ENCODE results near the gene WNT5A.

- TF ChIP-seq, protein P1, sequence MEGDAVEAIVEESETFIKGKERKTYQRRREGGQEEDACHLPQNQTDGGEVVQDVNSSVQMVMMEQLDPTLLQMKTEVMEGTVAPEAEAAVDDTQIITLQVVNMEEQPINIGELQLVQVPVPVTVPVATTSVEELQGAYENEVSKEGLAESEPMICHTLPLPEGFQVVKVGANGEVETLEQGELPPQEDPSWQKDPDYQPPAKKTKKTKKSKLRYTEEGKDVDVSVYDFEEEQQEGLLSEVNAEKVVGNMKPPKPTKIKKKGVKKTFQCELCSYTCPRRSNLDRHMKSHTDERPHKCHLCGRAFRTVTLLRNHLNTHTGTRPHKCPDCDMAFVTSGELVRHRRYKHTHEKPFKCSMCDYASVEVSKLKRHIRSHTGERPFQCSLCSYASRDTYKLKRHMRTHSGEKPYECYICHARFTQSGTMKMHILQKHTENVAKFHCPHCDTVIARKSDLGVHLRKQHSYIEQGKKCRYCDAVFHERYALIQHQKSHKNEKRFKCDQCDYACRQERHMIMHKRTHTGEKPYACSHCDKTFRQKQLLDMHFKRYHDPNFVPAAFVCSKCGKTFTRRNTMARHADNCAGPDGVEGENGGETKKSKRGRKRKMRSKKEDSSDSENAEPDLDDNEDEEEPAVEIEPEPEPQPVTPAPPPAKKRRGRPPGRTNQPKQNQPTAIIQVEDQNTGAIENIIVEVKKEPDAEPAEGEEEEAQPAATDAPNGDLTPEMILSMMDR (IDR thresholded peaks at IDR 0.05; ENCODE audit: insufficient read depth, low read depth, low read length) = no peak
- TF ChIP-seq EZH2 (IDR thresholded peaks at IDR 0.05; ENCODE audit: insufficient read depth, low read length) = no peak
Observed at GRCh38 chr3:55531321-55531720, 44.2 kb upstream of the WNT5A start.

Data from astrocyte (in vitro differentiated cells and primary cell).